Left lobe of liver (tissue), 2 donors: ENCODE measurements around the gene KRT85. TPM values are rescaled to one million over a fixed set of nuclear protein-coding genes. Genes with fewer than 3 reads are reported as not detected.

Experiments
- ATAC-seq: fragments of 200-7000 bp; cut with Tn5 transposase; one replicate; pipeline ENCODE4 v1.9.1; 2020; ENCODE audit warnings: mild to moderate bottlenecking, moderate library complexity
- DNase-seq: peaks from one replicate; pipeline ENCODE4 v3.0.0-alpha.2; 2020; ENCODE audit warnings: low spot score
- total RNA-seq: library from RNA; stranded (reverse); gene quantifications from one replicate; pipeline ENCODE4 v1.2.1, GENCODE V29; 2021
- donor health status: DM: no; HTN: no; CAD: no; lungs with moderate emphysema.
- donor health status: DM: no; HTN: yes; CAD: no.

The KRT85 gene
- total RNA-seq, 1 donor from 2014 or later: not detected

- ATAC-seq: peak; percentile 42
- DNase-seq: no peak
Measured at GRCh38 chr12:52395761-52396434, 28.6 kb upstream of the KRT85 start.

GRCh38 chr12:52394836-52395405, 27.6 kb upstream of the KRT85 start:
- DNase-seq: no peak
- no peak for ATAC-seq

GRCh38 chr12:52392465-52393007, 25.3 kb upstream of the KRT85 start:
- no peak for ATAC-seq

DNA sequence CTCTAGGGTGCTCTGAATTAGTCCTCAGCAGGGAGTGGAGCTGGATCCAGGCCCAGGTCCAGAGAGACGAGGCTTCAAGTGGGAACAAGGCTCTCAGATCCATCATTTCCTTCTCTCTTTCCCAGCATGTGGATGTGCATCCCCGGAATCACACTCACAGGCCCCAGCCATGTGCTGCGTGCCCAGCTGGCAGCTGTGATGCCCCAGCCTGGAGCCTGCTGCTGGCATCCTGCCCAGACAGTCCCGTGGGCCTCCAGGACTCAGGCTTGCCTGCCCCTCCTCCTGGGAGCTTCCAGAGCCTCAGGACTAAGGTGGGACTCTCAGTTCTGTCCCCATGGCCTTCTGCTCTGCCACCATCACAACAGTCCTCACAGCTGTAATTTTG, 24.3 kb upstream of the KRT85 start:
- peak; percentile 31 for ATAC-seq
- DNase-seq: no peak

More at GRCh38 chr12:52392465-52393007, 25.3 kb upstream of the KRT85 start:
- DNase-seq: no peak

GRCh38 chr12:52390739-52391617, 23.7 kb upstream of the KRT85 start:
- DNase-seq (no peak), ATAC-seq (peak; percentile 38)

DNA sequence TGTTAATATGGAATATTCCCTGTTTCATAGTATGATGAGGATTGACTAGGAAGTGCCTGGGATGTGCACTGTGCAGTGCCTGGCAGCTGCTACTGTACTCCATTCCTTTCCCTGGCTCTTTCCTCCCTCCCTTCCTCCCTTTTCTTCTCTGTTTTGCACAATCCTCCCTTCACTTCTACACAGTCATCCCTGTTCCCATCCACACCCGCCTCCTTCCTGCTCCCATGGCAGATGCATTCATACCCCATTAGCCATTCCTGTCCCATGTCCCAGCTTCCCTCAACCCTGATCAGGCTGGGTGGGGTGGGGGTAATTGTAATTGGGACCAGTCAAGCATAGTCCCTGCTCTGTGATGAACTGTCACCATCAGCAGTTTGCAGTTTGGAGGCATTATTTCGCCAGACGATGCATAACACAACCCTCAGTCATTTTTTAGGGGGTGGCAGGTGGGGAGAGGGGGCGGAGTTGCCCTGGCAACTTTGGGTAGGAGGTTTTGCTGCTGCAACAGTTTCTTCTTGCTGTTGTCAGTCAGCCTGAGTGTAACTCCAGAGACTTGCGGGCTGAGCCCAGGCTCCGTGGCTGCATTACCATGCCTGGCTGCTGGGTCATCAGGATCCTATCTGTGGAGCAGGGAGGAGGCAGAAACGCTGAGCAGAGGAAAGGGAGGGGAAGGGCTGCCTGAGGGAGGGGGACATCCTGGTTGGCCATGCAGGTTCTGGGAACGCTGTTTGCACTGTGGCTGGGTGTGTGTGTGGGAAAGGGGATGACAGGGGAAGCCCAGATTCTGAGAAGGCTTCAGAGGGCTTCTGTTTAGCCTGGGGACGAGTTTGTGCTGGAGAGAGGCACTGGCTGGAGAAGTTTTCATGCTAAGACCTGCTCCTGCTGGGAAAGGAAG, 22.3 kb upstream of the KRT85 start:
- DNase-seq (no peak), ATAC-seq (no peak)

DNA sequence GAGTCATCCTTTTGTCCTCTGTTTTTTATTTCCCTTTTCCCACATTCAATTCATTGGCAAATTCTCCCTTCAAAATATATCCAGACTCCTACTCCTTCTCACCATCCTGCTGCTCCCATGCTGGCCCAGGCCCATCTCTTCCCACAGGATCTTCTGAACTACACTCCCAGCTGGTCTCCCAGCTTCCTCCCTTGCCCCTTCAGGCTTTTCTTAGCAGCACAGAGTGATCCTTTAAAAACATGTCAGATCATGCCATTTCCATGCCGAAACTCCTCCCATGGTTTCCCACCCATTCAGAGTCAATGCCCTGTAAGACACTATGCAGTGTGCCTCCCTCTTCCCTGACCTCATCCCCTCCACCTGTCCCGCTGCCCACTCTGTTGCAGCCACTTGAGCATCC, 20.6 kb upstream of the KRT85 start:
- ATAC-seq (no peak), DNase-seq (no peak)

DNA sequence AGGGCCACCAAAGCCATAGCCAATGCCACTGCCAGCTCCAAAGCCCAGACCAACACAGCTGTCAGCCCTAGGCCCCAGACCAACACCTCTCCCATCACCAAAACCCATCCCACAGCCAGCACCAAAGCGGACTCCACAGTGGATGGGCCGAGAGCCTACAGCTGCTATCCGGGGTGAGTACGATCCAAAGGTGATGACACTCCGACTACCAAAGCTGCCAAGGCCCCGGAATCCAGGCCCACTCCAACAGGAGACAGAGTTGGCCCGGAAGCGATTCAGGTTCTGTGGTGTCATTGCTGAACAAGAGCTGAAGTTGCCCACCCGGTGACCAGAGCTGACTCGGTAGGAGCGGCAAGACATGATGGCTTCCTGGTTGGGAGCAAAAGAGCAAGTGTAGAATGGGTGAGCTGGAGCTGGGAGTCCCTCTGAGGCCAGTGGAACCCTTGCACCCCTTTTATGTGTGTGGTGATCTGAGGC, 18.0 kb upstream of the KRT85 start, which contains the start of gene KRT84:
Gene KRT84, minus strand, starts transcription at position 427 of the 477 bp plus-strand sequence. Its CDS starts 67 bp downstream, at position 360.
- DNase-seq: no peak
- ATAC-seq: no peak

DNA sequence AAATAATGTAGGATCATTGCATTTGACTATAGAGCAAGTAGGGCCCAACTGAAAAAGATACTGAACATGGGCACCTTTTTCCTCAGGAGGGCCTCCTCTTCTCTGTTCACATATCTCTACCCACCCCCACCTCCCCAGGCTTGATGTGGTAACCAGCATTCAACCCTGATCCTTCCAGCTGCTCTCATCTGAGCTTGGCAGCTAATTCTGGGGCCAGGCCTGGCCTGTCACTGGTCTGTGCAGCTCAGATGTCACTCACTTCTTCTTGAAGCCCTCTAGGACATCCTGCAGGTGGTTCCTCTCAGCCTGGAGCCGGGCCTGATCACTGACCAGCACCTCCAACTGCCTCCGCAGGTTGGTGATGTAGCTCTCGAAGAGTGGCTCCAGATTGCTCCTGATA, 16.1 kb upstream of the KRT85 start:
- no peak for DNase-seq
- ATAC-seq: no peak

- no peak for DNase-seq
- no peak for ATAC-seq
Measured at GRCh38 chr12:52382854-52383253, 15.6 kb upstream of the KRT85 start.

DNA sequence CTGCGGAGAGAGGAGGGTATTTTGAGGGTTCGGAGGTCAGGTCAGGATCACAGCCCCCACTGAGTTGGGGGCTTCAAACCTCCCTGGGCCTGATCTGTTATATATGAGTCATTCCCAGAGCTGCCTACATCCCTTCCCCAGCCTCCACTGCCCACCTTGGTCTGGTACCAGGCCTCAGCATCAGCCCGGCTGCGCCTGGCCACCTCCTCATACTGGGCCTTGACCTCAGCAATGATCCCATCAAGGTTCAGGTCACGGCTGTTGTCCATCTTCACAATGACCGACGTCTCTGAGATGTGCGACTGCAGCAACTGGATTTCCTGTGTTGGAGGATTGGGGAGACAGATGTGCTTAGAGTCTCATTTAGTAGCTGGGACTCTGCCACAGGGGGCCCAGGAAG, 13.9 kb upstream of the KRT85 start:
- no peak for ATAC-seq
- DNase-seq: no peak

- DNase-seq (no peak), ATAC-seq (peak; percentile 46)
Measured at GRCh38 chr12:52380271-52380694, 13.0 kb upstream of the KRT85 start.

GRCh38 chr12:52379536-52379935, 12.3 kb upstream of the KRT85 start:
- ATAC-seq: no peak
- no peak for DNase-seq

DNA sequence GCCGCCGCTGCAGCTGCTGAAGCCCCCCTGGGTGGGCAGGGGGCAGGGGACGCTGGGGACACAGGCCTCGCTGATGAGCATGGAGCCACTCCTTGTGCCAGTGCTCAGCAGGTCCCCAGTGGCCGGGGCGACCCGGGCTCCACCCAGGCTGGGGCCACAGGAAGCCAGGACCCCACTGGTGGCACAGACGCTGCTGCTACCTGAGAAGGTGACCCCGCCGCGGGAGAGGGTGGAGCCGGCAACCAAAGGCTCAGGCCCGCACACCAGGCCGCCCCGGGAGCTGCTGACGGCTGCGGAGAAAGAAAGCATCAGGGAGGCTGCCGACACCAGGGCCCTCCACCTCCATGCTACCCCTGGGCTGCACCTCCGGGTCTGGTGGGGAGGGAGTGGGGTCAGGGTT, 10.8 kb upstream of the KRT85 start:
- DNase-seq (no peak), ATAC-seq (no peak)

DNA sequence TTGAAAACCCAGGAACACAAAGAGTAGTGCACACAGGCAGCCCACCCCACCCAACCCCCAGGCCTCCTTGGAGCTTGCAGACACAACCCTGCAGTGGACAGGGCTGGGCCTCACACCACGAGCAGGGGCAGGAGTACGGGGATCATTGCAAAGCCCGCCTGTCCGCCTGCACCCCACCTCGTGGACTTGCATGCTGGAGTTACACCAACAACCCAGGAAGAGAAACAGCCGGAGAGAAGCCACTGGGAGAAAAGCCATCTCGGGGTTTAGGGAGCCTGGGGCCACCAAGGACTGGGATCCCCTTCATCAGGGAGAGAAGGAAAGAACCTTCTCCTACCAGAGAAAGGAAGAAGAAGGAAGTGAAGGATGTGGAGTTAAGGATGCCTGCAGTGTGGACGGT, 10.0 kb upstream of the KRT85 start:
- no peak for DNase-seq
- ATAC-seq: no peak

- ATAC-seq: peak; percentile 99
- DNase-seq: peak; percentile 85
Measured at GRCh38 chr12:52372216-52373154, 5.2 kb upstream of the KRT85 start.

- ATAC-seq: no peak
- no peak for DNase-seq
Measured at GRCh38 chr12:52371716-52372115, 4.4 kb upstream of the KRT85 start.

DNA sequence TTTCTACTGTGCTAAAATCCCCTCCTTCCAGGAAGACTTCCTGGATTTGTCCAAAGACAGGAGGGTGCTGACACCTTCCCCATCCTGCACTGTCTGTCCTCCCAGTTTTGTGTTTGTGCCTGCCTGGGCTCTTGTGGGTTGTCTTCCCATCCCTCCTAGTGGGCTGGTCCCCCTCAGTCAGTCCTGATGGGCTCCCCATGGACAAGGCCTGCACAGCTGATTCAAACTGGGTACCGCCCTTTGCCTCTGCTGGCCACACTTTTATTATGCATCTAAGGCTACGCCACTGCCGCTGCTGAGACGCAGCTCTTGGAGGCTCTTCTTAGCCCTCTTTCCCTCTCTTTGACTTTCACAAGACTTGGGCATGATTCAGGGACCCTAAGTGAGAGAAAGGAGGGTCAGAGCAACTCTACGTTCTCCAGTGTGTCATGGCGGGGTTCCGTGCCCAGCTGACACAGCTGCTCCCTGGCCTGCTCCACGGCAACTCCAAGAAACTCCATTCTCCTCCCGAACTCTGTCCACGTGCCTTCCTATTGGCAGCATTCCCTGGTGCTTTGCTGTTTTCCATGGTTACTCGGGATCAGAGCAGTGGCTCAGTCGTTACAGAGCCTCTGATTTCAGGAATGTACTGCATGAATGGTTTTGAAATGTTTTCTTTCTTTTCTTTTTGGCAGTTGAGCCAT, 3.8 kb upstream of the KRT85 start:
- DNase-seq (no peak), ATAC-seq (no peak)

- no peak for ATAC-seq
- DNase-seq: no peak
Measured at GRCh38 chr12:52369809-52370208, 2.5 kb upstream of the KRT85 start.
